Liver (tissue), 9 donors: ENCODE measurements around the gene JAZF1. TPM values are rescaled to one million over a fixed set of nuclear protein-coding genes. Genes with fewer than 3 reads are reported as not detected.

Experiments used
- DNase-seq: peaks from one replicate; pipeline ENCODE4 v3.0.0-alpha.2; 2017; ENCODE audit warnings: low spot score
- H3K27ac ChIP-seq, 2 donors: one replicate each; pipeline ENCODE4 v1.7.0; 2013; ENCODE audit warnings: inconsistent platforms in 2 of 2, low read length in 2 of 2, control low read depth in 1 of 2, low read depth in 1 of 2, mild to moderate bottlenecking in 1 of 2
- H3K27me3 ChIP-seq, 4 donors: one replicate each; pipeline versions ENCODE4 v1.6.1 to v1.7.0; 2013; ENCODE audit warnings: low read length in 3 of 4, inconsistent platforms in 1 of 4, mild to moderate bottlenecking in 1 of 4, moderate library complexity in 1 of 4; ENCODE audit not compliant: control insufficient read depth in 4 of 4, insufficient read depth in 4 of 4
- H3K36me3 ChIP-seq, 4 donors: one replicate each; pipeline versions ENCODE4 v1.6.1 to v1.7.0; 2013; ENCODE audit warnings: low read length in 3 of 4, mild to moderate bottlenecking in 3 of 4, low read depth in 1 of 4, moderate library complexity in 1 of 4; ENCODE audit not compliant: control insufficient read depth in 4 of 4, insufficient read depth in 3 of 4
- H3K4me1 ChIP-seq, 4 donors: one replicate each; pipeline versions ENCODE4 v1.6.1 to v1.7.0; 2013; ENCODE audit warnings: low read length in 3 of 4, mild to moderate bottlenecking in 3 of 4, moderate library complexity in 1 of 4; ENCODE audit not compliant: control insufficient read depth in 4 of 4, insufficient read depth in 4 of 4
- H3K4me3 ChIP-seq, 3 donors: one replicate each; pipeline versions ENCODE4 v1.6.1 to v1.7.0; 2013; ENCODE audit warnings: low read length in 3 of 3, control low read depth in 1 of 3, low read depth in 1 of 3, mild to moderate bottlenecking in 1 of 3
- H3K9ac ChIP-seq, 2 donors: one replicate each; pipeline ENCODE4 v1.7.0; 2013; ENCODE audit warnings: low read length in 2 of 2, mild to moderate bottlenecking in 2 of 2, moderate library complexity in 2 of 2, control low read depth in 1 of 2, low read depth in 1 of 2
- H3K9me3 ChIP-seq, 4 donors: one replicate each; pipeline versions ENCODE4 v1.6.1 to v1.7.0; 2013; ENCODE audit warnings: low read length in 3 of 4; ENCODE audit not compliant: control insufficient read depth in 4 of 4
- ATF3 ChIP-seq: IDR thresholded peaks from 2 replicates; pipeline ENCODE4 v1.6.1; 2016; ENCODE audit warnings: antibody characterized with exemption
- CTCF ChIP-seq: fragments of 150-350 bp; IDR thresholded peaks from 2 replicates; pipeline ENCODE4 v1.5.1; 2017; ENCODE audit warnings: improper control_type of control experiment, low read depth, low read length; ENCODE audit not compliant: missing input control
- EGR1 ChIP-seq, 2 donors: IDR thresholded peaks; 2 replicates each; pipeline ENCODE4 v1.6.1; 2016 to 2018; ENCODE audit warnings: antibody characterized with exemption in 2 of 2, low read depth in 2 of 2
- FOXA1 ChIP-seq: IDR thresholded peaks from 2 replicates; pipeline ENCODE4 v1.6.1; 2016; ENCODE audit warnings: antibody characterized with exemption
- FOXA2 ChIP-seq: IDR thresholded peaks from 2 replicates; pipeline ENCODE4 v1.6.1; 2016; ENCODE audit warnings: antibody characterized with exemption
- GABPA ChIP-seq, 2 donors: IDR thresholded peaks in 1 of 2; conservative IDR thresholded peaks in 1 of 2; 2 replicates each; pipeline ENCODE4 v1.6.1; 2016; ENCODE audit warnings: antibody characterized with exemption in 2 of 2, mild to moderate bottlenecking in 1 of 2, moderate library complexity in 1 of 2
- HNF4A ChIP-seq, 2 donors: conservative IDR thresholded peaks; 2 replicates each; pipeline ENCODE4 v1.6.1; 2016; ENCODE audit warnings: antibody characterized with exemption in 2 of 2, mild to moderate bottlenecking in 2 of 2
- HNF4G ChIP-seq: IDR thresholded peaks from 2 replicates; pipeline ENCODE4 v1.6.1; 2016; ENCODE audit warnings: antibody characterized with exemption
- NR2F2 ChIP-seq: IDR thresholded peaks from 2 replicates; pipeline ENCODE4 v1.6.1; 2016; ENCODE audit warnings: antibody characterized with exemption
- RAD21 ChIP-seq, 2 donors: IDR thresholded peaks; 2 replicates each; pipeline ENCODE4 v1.6.1; 2016; ENCODE audit warnings: antibody characterized with exemption in 2 of 2, mild to moderate bottlenecking in 2 of 2
- REST ChIP-seq: IDR thresholded peaks from 2 replicates; pipeline ENCODE4 v1.6.1; 2016; ENCODE audit warnings: antibody characterized with exemption, mild to moderate bottlenecking
- RXRA ChIP-seq, 2 donors: IDR thresholded peaks; 2 replicates each; pipeline ENCODE4 v1.6.1; 2017 to 2018; ENCODE audit warnings: antibody characterized with exemption in 2 of 2, mild to moderate bottlenecking in 1 of 2
- SP1 ChIP-seq: IDR thresholded peaks from 2 replicates; pipeline ENCODE4 v1.6.1; 2018; ENCODE audit warnings: antibody characterized with exemption, mild to moderate bottlenecking
- TAF1 ChIP-seq: conservative IDR thresholded peaks from 2 replicates; pipeline ENCODE4 v1.6.1; 2016; ENCODE audit warnings: antibody characterized with exemption, mild to moderate bottlenecking
- YY1 ChIP-seq: IDR thresholded peaks from 2 replicates; pipeline ENCODE4 v1.6.1; 2016; ENCODE audit warnings: antibody characterized with exemption, mild to moderate bottlenecking
- WGBS: extraction: QIAGEN DNeasy Blood & Tissue Kit; methylation state at CpG from one replicate; pipeline ENCODE4 v1.1.7; 2013; 5-methylcytosine and 5-hydroxymethylcytosine counted together
- polyA plus RNA-seq, 2 donors: library from polyadenylated mRNA; stranded (reverse) in 1 of 2; unstranded in 1 of 2; fragments of 200-250 nt in 1 of 2; fragments of >200 nt in 1 of 2; fragmentation: Nextera tagmentation in 1 of 2; extraction: Ambion mirVana in 1 of 2; gene quantifications; one replicate each; pipeline versions ENCODE4 v1.2.1 to v1.2.3, GENCODE V29; 2013 to 2015
- total RNA-seq, 2 donors: library from RNA; depleted of rRNA; stranded (reverse); fragments of >200 nt; gene quantifications; one replicate each; pipeline ENCODE4 v1.2.3, GENCODE V29; 2014
- TF ChIP-seq, protein P1 (sequence below): IDR thresholded peaks from 2 replicates; pipeline ENCODE4 v1.6.1; 2016; ENCODE audit warnings: antibody characterized with exemption
- TF ChIP-seq, protein P2 (sequence below): IDR thresholded peaks from 2 replicates; pipeline ENCODE4 v1.6.1; 2016; ENCODE audit warnings: antibody characterized with exemption
- donor health status: healthy.
- donor health status: healthy.
- donor health status: healthy.
- donor health status: healthy.
- donor health status: healthy.

The JAZF1 gene
- total and polyA plus RNA-seq, 4 donors: 2.7 to 17.8 (median 4.0) TPM

DNA sequence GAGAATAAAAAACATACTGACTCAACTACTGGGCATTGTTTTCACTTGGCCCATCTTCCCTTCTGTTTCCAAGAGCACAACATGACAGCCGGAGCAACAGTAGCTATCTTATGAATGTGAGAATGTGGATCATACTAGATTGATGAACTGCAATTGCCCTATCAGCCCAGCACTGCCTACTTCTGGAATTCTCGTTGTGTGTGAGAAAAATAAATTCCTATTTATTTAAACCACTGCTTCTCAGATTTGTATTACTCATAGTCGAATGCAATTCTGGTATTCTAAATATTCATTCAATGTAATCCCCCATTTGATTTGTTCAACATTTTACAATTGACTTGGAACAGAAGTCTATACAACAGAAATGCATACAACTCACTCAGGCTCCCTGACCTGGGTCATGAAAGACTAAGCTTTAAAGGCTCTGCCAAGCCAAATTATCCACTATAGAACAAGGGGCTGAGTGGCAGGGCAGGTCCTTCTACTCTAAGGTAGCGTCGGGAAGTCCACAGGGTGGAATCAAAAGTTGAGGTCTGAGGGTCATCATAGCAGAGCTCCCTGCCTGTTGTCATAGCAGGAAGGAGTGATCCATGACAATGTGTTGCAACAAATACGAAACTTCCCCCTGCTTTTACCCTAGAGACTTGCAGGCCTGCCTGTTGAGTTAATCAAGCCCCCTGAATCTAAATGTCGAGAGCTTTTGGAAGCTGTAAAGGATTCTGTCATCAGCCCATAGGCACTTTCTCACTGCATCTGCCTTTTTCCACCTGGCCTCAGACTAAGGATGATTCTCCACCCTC is 12.4 kb upstream of the JAZF1 start:
- 89% methylated on average over 7 of the region's 7 CpGs for WGBS
- TF ChIP-seq REST: no peak
- no peak for TF ChIP-seq ATF3
- TF ChIP-seq TAF1: no peak
- TF ChIP-seq, protein P1, sequence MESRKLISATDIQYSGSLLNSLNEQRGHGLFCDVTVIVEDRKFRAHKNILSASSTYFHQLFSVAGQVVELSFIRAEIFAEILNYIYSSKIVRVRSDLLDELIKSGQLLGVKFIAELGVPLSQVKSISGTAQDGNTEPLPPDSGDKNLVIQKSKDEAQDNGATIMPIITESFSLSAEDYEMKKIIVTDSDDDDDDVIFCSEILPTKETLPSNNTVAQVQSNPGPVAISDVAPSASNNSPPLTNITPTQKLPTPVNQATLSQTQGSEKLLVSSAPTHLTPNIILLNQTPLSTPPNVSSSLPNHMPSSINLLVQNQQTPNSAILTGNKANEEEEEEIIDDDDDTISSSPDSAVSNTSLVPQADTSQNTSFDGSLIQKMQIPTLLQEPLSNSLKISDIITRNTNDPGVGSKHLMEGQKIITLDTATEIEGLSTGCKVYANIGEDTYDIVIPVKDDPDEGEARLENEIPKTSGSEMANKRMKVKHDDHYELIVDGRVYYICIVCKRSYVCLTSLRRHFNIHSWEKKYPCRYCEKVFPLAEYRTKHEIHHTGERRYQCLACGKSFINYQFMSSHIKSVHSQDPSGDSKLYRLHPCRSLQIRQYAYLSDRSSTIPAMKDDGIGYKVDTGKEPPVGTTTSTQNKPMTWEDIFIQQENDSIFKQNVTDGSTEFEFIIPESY: no peak
- no peak for TF ChIP-seq CTCF
- no peak for TF ChIP-seq RXRA (IDR thresholded peaks at IDR 0.05)
- TF ChIP-seq NR2F2: no peak
- no peak for TF ChIP-seq EGR1 (IDR thresholded peaks at IDR 0.05; ENCODE audit: low read depth in 2 of 2)

DNA sequence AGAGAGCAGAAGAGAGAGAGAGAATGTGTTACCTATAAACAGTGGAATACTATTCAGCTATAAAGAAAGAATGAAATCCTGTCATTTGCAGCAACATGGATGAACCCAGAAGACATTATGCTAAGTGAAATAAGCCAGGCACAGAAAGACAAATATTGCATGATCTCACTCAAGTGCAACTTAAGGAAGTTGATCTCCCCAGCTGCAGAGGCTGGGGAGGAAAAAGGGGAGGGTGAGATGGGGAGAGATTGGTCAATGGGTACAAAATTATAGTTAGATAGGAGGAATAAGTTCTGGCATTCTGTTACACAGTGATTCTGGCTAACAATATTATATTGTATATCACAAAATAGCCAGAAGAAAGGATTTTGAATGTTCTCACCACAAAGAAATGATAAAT is 11.2 kb upstream of the JAZF1 start:
- Histone ChIP-seq H3K27me3 (no peaks in the 10 kb centered on the region), H3K9ac (no peak overlapping the region), H3K9me3 (no peaks in the 10 kb centered on the region), H3K27ac (no peak overlapping the region), H3K36me3 (no peaks in the 10 kb centered on the region), H3K4me3 (no peak overlapping the region), H3K4me1 (no peaks in the 10 kb centered on the region)
- DNase-seq: no peak
- no peak for TF ChIP-seq SP1
- TF ChIP-seq RAD21 (IDR thresholded peaks at IDR 0.05): no peak
- no peak for TF ChIP-seq NR2F2
- TF ChIP-seq REST: no peak
- TF ChIP-seq HNF4A (conservative IDR thresholded peaks at IDR 0.05): no peak
- TF ChIP-seq, protein P1: no peak
- no peak for TF ChIP-seq HNF4G
- TF ChIP-seq RXRA (IDR thresholded peaks at IDR 0.05): no peak
- TF ChIP-seq FOXA1: no peak
- TF ChIP-seq EGR1 (IDR thresholded peaks at IDR 0.05; ENCODE audit: low read depth in 2 of 2): no peak
- TF ChIP-seq, protein P2, sequence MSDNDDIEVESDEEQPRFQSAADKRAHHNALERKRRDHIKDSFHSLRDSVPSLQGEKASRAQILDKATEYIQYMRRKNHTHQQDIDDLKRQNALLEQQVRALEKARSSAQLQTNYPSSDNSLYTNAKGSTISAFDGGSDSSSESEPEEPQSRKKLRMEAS: no peak
- no peak for TF ChIP-seq GABPA (IDR thresholded peaks at IDR 0.05 in 1 of 2, conservative IDR thresholded peaks at IDR 0.05 in 1 of 2)
- no peak for TF ChIP-seq YY1
- no peak for TF ChIP-seq FOXA2

More for the DNA sequence above, 12.4 kb upstream of the JAZF1 start:
- H3K4me1 ChIP-seq: no peaks in the 10 kb centered on the region
- H3K4me3 ChIP-seq: no peak overlapping the region
- no peaks in the 10 kb centered on the region for H3K27me3 ChIP-seq
- DNase-seq: no peak
- no peaks in the 10 kb centered on the region for H3K36me3 ChIP-seq
- no peaks in the 10 kb centered on the region for H3K9me3 ChIP-seq
- H3K27ac ChIP-seq: no peak overlapping the region
- H3K9ac ChIP-seq: no peak overlapping the region
